HepG2 (cell line): ENCODE measurements around the gene SSBP1. TPM values are rescaled to one million over a fixed set of nuclear protein-coding genes. Genes with fewer than 3 reads are reported as not detected.

Experiments
- ATAC-seq: fragments of 200-7000 bp; cut with Tn5 transposase; 3 replicates; pipeline ENCODE4 v1.9.1; 2020; ENCODE audit warnings: mild to moderate bottlenecking, moderate library complexity
- BruUV-seq: library from RNA; stranded (reverse); fragments of 400-500 nt; replicated peaks from 2 replicates; lab custom pipeline; 2021; lab: Mats Ljungman, UMichigan
- CTCF ChIA-PET: fragments of 300-600 bp; formaldehyde crosslinking; extraction: SDS; loops from one replicate; lab custom pipeline; 2021; ENCODE audit warnings: low total read pairs, inconsistent platforms, low intra/inter-chr PET ratio; lab: Yijun Ruan, JAX
- POLR2A ChIA-PET: fragments of 350-600 bp; sonication (Branson Sonifier 250); formaldehyde crosslinking; loops from one replicate; lab custom pipeline; 2020; ENCODE audit warnings: antibody characterized with exemption, inconsistent platforms; lab: Yijun Ruan, JAX
- DNase-seq: peaks from one replicate; pipeline ENCODE4 v3.0.0-alpha.2; 2015; ENCODE audit warnings: low spot score
- FAIRE-seq: peaks from 3 replicates; lab custom pipeline; 2011; peaks lifted over from hg19 to GRCh38; lab: Jason Lieb, UNC
- H2AFZ ChIP-seq: one replicate; pipeline ENCODE4 v1.6.1; 2011; ENCODE audit warnings: low read length, inconsistent platforms
- H3K27ac ChIP-seq: fragments of 300-600 bp; 3 replicates; pipeline ENCODE4 v1.8.0; 2011; ENCODE audit warnings: mixed run types, mild to moderate bottlenecking, mixed read lengths, low read length, inconsistent platforms; ENCODE audit not compliant: insufficient read depth; ENCODE audit errors: extremely low read length
- H3K27me3 ChIP-seq, 2 experiments: fragments of 200-600 bp in 1 of 2; 2 replicates in 1 of 2; 3 replicates in 1 of 2; pipeline versions ENCODE4 v1.6.0 to v1.8.0; 2011; ENCODE audit warnings: low read length in 2 of 2, mild to moderate bottlenecking in 2 of 2, moderate library complexity in 2 of 2, inconsistent platforms in 1 of 2; ENCODE audit not compliant: insufficient read depth in 2 of 2, control insufficient read depth in 1 of 2
- H3K36me3 ChIP-seq, 2 experiments: fragments of 200-600 bp in 1 of 2; replicated peaks in 1 of 2; 2 replicates in 1 of 2; 3 replicates in 1 of 2; pipeline versions ENCODE4 v1.5.1 to v1.8.0; 2011; ENCODE audit warnings: low read length in 2 of 2, inconsistent platforms in 1 of 2; ENCODE audit not compliant: insufficient read depth in 2 of 2, control insufficient read depth in 1 of 2
- H3K4me1 ChIP-seq: 2 replicates; pipeline ENCODE4 v1.5.1; 2012; ENCODE audit warnings: low read length, inconsistent platforms; ENCODE audit not compliant: insufficient read depth
- H3K4me2 ChIP-seq: 2 replicates; pipeline ENCODE4 v1.6.0; 2011; ENCODE audit warnings: low read depth, low read length, inconsistent platforms
- H3K4me3 ChIP-seq, 3 experiments: fragments of 200-600 bp in 1 of 3; sonication (generic), shearing (Covaris generic) in 1 of 3; replicated peaks in 1 of 3; 2 replicates each; pipeline ENCODE4 v1.5.1; 2011 to 2016; ENCODE audit warnings: low read length in 3 of 3, inconsistent platforms in 2 of 3, low read depth in 2 of 3, mild to moderate bottlenecking in 2 of 3, control low read depth in 1 of 3, mixed read lengths in 1 of 3; ENCODE audit not compliant: insufficient read depth in 1 of 3
- H3K79me2 ChIP-seq: one replicate; pipeline ENCODE4 v1.6.1; 2011; ENCODE audit warnings: low read length, inconsistent platforms; ENCODE audit not compliant: insufficient read depth
- H3K9ac ChIP-seq: 2 replicates; pipeline ENCODE4 v1.6.0; 2011; ENCODE audit warnings: mild to moderate bottlenecking, low read depth, low read length, inconsistent platforms; ENCODE audit not compliant: insufficient read depth
- H3K9me3 ChIP-seq: 2 replicates; pipeline ENCODE4 v1.5.1; 2012; ENCODE audit warnings: mild to moderate bottlenecking, low read length
- H4K20me1 ChIP-seq: 2 replicates; pipeline ENCODE4 v1.6.0; 2011; ENCODE audit warnings: inconsistent platforms, mild to moderate bottlenecking, low read length, moderate library complexity; ENCODE audit not compliant: insufficient read depth
- ATM ChIP-seq: fragments of 450-650 bp; IDR thresholded peaks from 2 replicates; pipeline ENCODE4 v1.7.1; 2017; ENCODE audit warnings: mild to moderate bottlenecking, borderline replicate concordance
- KDM5B ChIP-seq: sonication (generic); formaldehyde crosslinking; IDR thresholded peaks from 2 replicates; pipeline ENCODE4 v1.4.0; 2020; ENCODE audit warnings: missing genetic modification reagents, mild to moderate bottlenecking, borderline replicate concordance
- RELA ChIP-seq: sonication (generic); formaldehyde crosslinking; IDR thresholded peaks from 2 replicates; pipeline ENCODE4 v1.4.0; 2020; ENCODE audit warnings: missing genetic modification reagents
- RFX3 ChIP-seq: IDR thresholded peaks from 2 replicates; pipeline ENCODE4 v1.6.1; 2016; ENCODE audit warnings: missing biosample characterization, missing genetic modification reagents
- SAP130 ChIP-seq: IDR thresholded peaks from 2 replicates; pipeline ENCODE4 v1.6.1; 2016; ENCODE audit warnings: low read depth
- ZC3H13 ChIP-seq: sonication (generic); formaldehyde crosslinking; IDR thresholded peaks from 2 replicates; pipeline ENCODE4 v1.8.1; 2023; ENCODE audit warnings: mild to moderate bottlenecking, missing genetic modification reagents, moderate library complexity
- ZNF496 ChIP-seq: sonication (generic); formaldehyde crosslinking; IDR thresholded peaks from 2 replicates; pipeline ENCODE4 v1.8.1; 2023; ENCODE audit warnings: mild to moderate bottlenecking, moderate library complexity, missing genetic modification reagents; ENCODE audit not compliant: insufficient replicate concordance
- ZNF530 ChIP-seq: sonication (generic); formaldehyde crosslinking; IDR thresholded peaks from 2 replicates; pipeline ENCODE4 v1.5.0; 2020; ENCODE audit warnings: low read depth, mild to moderate bottlenecking, missing genetic modification reagents
- ZNF788 ChIP-seq: sonication (generic); formaldehyde crosslinking; IDR thresholded peaks from 2 replicates; pipeline ENCODE4 v1.5.0; 2020; ENCODE audit warnings: mild to moderate bottlenecking, missing genetic modification reagents, borderline replicate concordance
- ZNF816 ChIP-seq: sonication (generic); formaldehyde crosslinking; IDR thresholded peaks from 2 replicates; pipeline ENCODE4 v1.8.0; 2022; ENCODE audit warnings: missing genetic modification reagents, mild to moderate bottlenecking, borderline replicate concordance
- WGBS: methylation state at CpG from one replicate; pipeline ENCODE4 v1.1.6; 2017; ENCODE audit warnings: low lambda C conversion rate; 5-methylcytosine and 5-hydroxymethylcytosine counted together
- in situ Hi-C: cut with HindIII; loops from 2 replicates; pipeline ENCODE4 v1.10.0; 2017; ENCODE audit warnings: low pct_unique_long_range_greater_than_20kb; ENCODE audit not compliant: extremely low pct_ligation_motif_present
- intact Hi-C: fragments of 100-400 bp; cut with micrococcal nuclease; formaldehyde crosslinking; loops from one replicate; pipeline ENCODE4 v1.10.0; 2022; ENCODE audit not compliant: unreplicated experiment
- polyA plus RNA-seq, 8 experiments: library from polyadenylated mRNA; depleted of rRNA in 3 of 8; stranded (reverse) in 7 of 8; unstranded in 1 of 8; fragments of >200 nt; fragmentation: Illumina TruSeq in 4 of 8; extraction: Trizol in 4 of 8; gene quantifications; 2 replicates each; pipeline versions ENCODE4 v1.2.1 to v1.2.3, GENCODE V29; 2011 to 2016; ENCODE audit warnings: low read depth in 4 of 8, missing spikeins in 1 of 8, mixed read lengths in 1 of 8; ENCODE audit not compliant: insufficient read depth in 1 of 8
- total RNA-seq, 5 experiments: library from RNA; depleted of rRNA; stranded (reverse); fragments of >200 nt; fragmentation: Illumina TruSeq; extraction: Trizol; gene quantifications; 2 replicates each; pipeline ENCODE4 v1.2.3, GENCODE V29; 2016; ENCODE audit warnings: low read depth in 1 of 5
- TF ChIP-seq, protein P1 (sequence below): IDR thresholded peaks from 2 replicates; pipeline ENCODE4 v1.6.1; 2016; ENCODE audit warnings: missing genetic modification reagents, missing compliant biosample characterization
- TF ChIP-seq, protein P2 (sequence below): sonication (generic); formaldehyde crosslinking; IDR thresholded peaks from 2 replicates; pipeline ENCODE4 v1.4.0; 2020; ENCODE audit warnings: missing genetic modification reagents, low read depth, mild to moderate bottlenecking, borderline replicate concordance

The SSBP1 gene
- total and polyA plus RNA-seq, 2 of the 13 experiments (the other 11 are each of a cell fraction or from before 2014, with no cell fraction given) = 64.4 to 254 TPM

DNA sequence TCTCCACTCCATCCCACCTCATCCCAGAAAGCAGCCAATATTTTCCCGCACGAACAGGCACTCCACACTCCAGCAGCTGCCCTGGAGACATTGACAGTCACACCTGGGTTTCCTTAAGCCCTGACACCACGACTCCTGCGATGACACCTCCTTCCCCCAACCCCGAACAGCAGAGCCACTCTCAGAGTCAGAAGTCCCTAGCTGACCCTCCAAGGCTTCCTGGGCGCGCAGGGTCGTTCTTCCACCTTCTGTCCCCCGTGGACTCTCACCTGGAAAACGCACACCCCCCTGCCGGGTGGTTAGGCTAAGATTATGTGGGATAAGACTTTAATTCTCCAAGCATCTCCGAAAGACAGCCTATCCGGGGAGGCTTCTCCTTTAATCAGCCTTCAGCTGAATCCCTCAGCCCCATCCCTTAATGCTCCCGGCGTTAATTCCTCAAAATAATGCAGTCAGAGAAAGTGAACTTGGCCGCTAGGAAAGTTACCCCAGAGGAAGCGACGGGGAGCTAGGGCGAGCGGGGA, 37.2 kb upstream of the SSBP1 start:
- Histone ChIP-seq H4K20me1 (0 out of 2 replicates have a peak, but pooled peaks cover 2% of the 10 kb centered on the region), H3K4me3 (peak overlapping the region; percentile 46 to 85 (median 61); a peak in 4 of 6 replicates), H3K4me2 (peak overlapping the region; percentile 78), H3K27me3 (peaks cover 0 to 19% of the 10 kb centered on the region in 2 experiments; a peak in 3 of 5 replicates), H3K9me3 (no peaks in the 10 kb centered on the region), H3K79me2 (no peaks in the 10 kb centered on the region), H3K36me3 (no peaks in the 10 kb centered on the region), H2AFZ (no peak overlapping the region), H3K27ac (no peak overlapping the region), H3K9ac (0 out of 2 replicates have a peak overlapping the region, but pooled peaks have one; percentile 21), H3K4me1 (peaks cover 55% of the 10 kb centered on the region)
- DNase-seq (no peak), FAIRE-seq (no peak), ATAC-seq (peak; percentile 20)
- TF ChIP-seq ZNF816 (no peak), ATM (no peak), ZNF530 (CRISPR knock-in tag) (no peak), ZNF788 (CRISPR knock-in tag) (no peak), RELA (CRISPR knock-in tag) (no peak), RFX3 (CRISPR knock-in tag) (no peak)
- ChIA-PET CTCF (no interaction called here), POLR2A (interaction anchor here (1.5 to 2.9 kb wide), 3 partner anchors 11 to 150 kb away, joined by 4 to 17 read pairs (median 5); partner anchors contain the start of genes AGK and SSBP1)
- in situ Hi-C loops (no loop called here), intact Hi-C loops (loop anchor here (1.0 kb wide), 1 partner anchor 47 kb away; no protein-coding TSS in a partner anchor)
- no TSS peak for BruUV-seq
- WGBS = 25% methylated on average over 20 of the region's 20 CpGs

DNA sequence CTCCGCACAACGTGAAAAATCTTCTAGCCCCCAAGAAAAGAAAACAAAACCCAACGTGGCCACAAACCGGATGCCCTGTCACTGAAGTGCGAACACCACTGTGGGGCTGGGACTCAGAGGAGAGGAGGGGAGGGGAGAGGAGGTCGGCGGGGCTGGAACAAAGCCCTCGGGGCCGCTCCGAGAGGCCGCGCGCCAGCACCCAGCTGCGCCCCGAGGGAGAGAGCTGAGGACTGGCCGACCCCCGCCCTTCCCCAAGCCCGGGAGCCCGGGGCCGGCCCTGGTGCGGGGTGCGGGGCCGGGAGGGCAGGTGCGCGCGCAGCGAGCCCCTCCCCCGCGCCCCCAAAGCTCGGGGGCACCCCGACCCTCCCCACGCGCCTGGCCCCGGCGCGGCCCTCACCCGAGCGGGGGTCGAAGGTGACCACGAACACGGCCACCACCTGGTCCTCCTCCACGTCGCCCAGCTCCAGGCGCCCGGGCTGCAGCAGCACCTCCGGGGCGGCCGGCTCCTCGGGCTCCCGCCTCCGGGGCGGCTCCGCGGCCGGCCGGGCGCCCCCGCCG, 36.6 kb upstream of the SSBP1 start:
- peak overlapping the region; percentile 60; the same call in 1 of the 2 replicates for H3K9ac ChIP-seq
- DNase-seq (no peak), FAIRE-seq (no peak), ATAC-seq (peak; percentile 86)
- WGBS = 0% methylated on average over 2 of the region's 59 CpGs
- CTCF ChIA-PET = no interaction called here
- no peaks in the 10 kb centered on the region for H3K79me2 ChIP-seq
- intact Hi-C loops (loop anchor here (1.0 kb wide), 1 partner anchor 47 kb away; no protein-coding TSS in a partner anchor), in situ Hi-C loops (no loop called here)
- H3K4me1 ChIP-seq = peaks cover 49% of the 10 kb centered on the region
- H2AFZ ChIP-seq = no peak overlapping the region
- POLR2A ChIA-PET = interaction anchor here (1.5 to 2.9 kb wide), 3 partner anchors 12 to 150 kb away, joined by 4 to 17 read pairs (median 5); partner anchors contain the start of genes AGK and SSBP1
- H3K27ac ChIP-seq = no peak overlapping the region
- peak overlapping the region; percentile 55; the same call in 1 of the 2 replicates for H3K4me2 ChIP-seq
- H3K36me3 ChIP-seq = no peaks in the 10 kb centered on the region
- 0 out of 2 replicates have a peak, but pooled peaks cover 2% of the 10 kb centered on the region for H4K20me1 ChIP-seq
- BruUV-seq = no TSS peak
- H3K27me3 ChIP-seq = peaks cover 0 to 19% of the 10 kb centered on the region in 2 experiments; a peak in 3 of 5 replicates
- H3K4me3 ChIP-seq = peak overlapping the region; percentile 72 to 85 (median 76); a peak in 5 of 6 replicates
- no peaks in the 10 kb centered on the region for H3K9me3 ChIP-seq
- TF ChIP-seq, protein P1, sequence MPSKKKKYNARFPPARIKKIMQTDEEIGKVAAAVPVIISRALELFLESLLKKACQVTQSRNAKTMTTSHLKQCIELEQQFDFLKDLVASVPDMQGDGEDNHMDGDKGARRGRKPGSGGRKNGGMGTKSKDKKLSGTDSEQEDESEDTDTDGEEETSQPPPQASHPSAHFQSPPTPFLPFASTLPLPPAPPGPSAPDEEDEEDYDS (CRISPR knock-in tag) = no peak
- TF ChIP-seq, protein P2, sequence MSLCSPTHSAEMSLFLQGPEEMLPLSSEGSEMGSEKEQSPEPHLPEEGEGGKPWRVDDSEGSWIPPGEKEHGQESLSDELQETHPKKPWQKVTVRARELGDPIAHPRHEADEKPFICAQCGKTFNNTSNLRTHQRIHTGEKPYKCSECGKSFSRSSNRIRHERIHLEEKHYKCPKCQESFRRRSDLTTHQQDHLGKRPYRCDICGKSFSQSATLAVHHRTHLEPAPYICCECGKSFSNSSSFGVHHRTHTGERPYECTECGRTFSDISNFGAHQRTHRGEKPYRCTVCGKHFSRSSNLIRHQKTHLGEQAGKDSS (CRISPR knock-in tag) = no peak
- TF ChIP-seq SAP130 (CRISPR knock-in tag) (0 out of 2 replicates have a peak, but pooled peaks have one; percentile 16), KDM5B (CRISPR knock-in tag) (0 out of 2 replicates have a peak, but pooled peaks have one; percentile 30), ZC3H13 (CRISPR knock-in tag) (no peak), ZNF496 (no peak)
